Measurements from ENCODE around the gene KYNU.

KYNU gene

GRCh38 chr2:142938240-142938639, 60.8 kb downstream of the KYNU start:
- no peak for TF ChIP-seq CTCF (conservative IDR thresholded peaks at IDR 0.05; ENCODE audit: low read depth, low read length)
- Histone ChIP-seq H3K4me3 (IDR thresholded peaks at IDR 0.05; ENCODE audit: insufficient read depth, low read depth, low read length) (no peak overlapping the region), H4K20me1 (ENCODE audit: insufficient read depth) (no peaks in the 10 kb centered on the region), H3K27me3 (ENCODE audit: insufficient read depth, low read depth) (no peaks in the 10 kb centered on the region), H3K9ac (no peak overlapping the region), H3K79me2 (ENCODE audit: insufficient read depth, low read depth) (no peaks in the 10 kb centered on the region), H3K27ac (no peak overlapping the region), H2AFZ (ENCODE audit: low read depth) (no peak overlapping the region), H3K4me2 (no peak overlapping the region), H3K4me1 (ENCODE audit: low read depth, poor library complexity, severe bottlenecking) (no peaks in the 10 kb centered on the region), H3K36me3 (ENCODE audit: insufficient read depth) (no peaks in the 10 kb centered on the region)

- no peaks in the 10 kb centered on the region for H3K4me1 ChIP-seq (ENCODE audit: low read depth, poor library complexity, severe bottlenecking)
- H3K27ac ChIP-seq = no peak overlapping the region
- no peaks in the 10 kb centered on the region for H3K79me2 ChIP-seq (ENCODE audit: insufficient read depth, low read depth)
- H3K9ac ChIP-seq = no peak overlapping the region
- no peak overlapping the region for H3K4me3 ChIP-seq (IDR thresholded peaks at IDR 0.05; ENCODE audit: insufficient read depth, low read depth, low read length)
- H4K20me1 ChIP-seq (ENCODE audit: insufficient read depth) = no peaks in the 10 kb centered on the region
- TF ChIP-seq CTCF (conservative IDR thresholded peaks at IDR 0.05; ENCODE audit: low read depth, low read length) = no peak
- no peaks in the 10 kb centered on the region for H3K27me3 ChIP-seq (ENCODE audit: insufficient read depth, low read depth)
- no peak overlapping the region for H2AFZ ChIP-seq (ENCODE audit: low read depth)
- no peaks in the 10 kb centered on the region for H3K36me3 ChIP-seq (ENCODE audit: insufficient read depth)
- no peak overlapping the region for H3K4me2 ChIP-seq
Observed at GRCh38 chr2:142940606-142941223, 63.3 kb downstream of the KYNU start.

- Histone ChIP-seq H3K4me2 (no peak overlapping the region), H3K36me3 (ENCODE audit: insufficient read depth) (no peaks in the 10 kb centered on the region), H3K27ac (no peak overlapping the region), H3K9ac (no peak overlapping the region), H4K20me1 (ENCODE audit: insufficient read depth) (no peaks in the 10 kb centered on the region), H3K4me1 (ENCODE audit: low read depth, poor library complexity, severe bottlenecking) (no peaks in the 10 kb centered on the region), H2AFZ (ENCODE audit: low read depth) (no peak overlapping the region), H3K4me3 (IDR thresholded peaks at IDR 0.05; ENCODE audit: insufficient read depth, low read depth, low read length) (no peak overlapping the region), H3K27me3 (ENCODE audit: insufficient read depth, low read depth) (no peaks in the 10 kb centered on the region), H3K79me2 (ENCODE audit: insufficient read depth, low read depth) (no peaks in the 10 kb centered on the region)
- TF ChIP-seq CTCF (conservative IDR thresholded peaks at IDR 0.05; ENCODE audit: low read depth, low read length) = no peak
Observed at GRCh38 chr2:142942690-142943089, 65.2 kb downstream of the KYNU start.

GRCh38 chr2:142944264-142944663, 66.8 kb downstream of the KYNU start:
- no peak overlapping the region for H3K4me2 ChIP-seq
- H3K4me1 ChIP-seq (ENCODE audit: low read depth, poor library complexity, severe bottlenecking) = no peaks in the 10 kb centered on the region
- no peak overlapping the region for H3K4me3 ChIP-seq (IDR thresholded peaks at IDR 0.05; ENCODE audit: insufficient read depth, low read depth, low read length)
- H3K79me2 ChIP-seq (ENCODE audit: insufficient read depth, low read depth) = no peaks in the 10 kb centered on the region
- no peaks in the 10 kb centered on the region for H4K20me1 ChIP-seq (ENCODE audit: insufficient read depth)
- H3K36me3 ChIP-seq (ENCODE audit: insufficient read depth) = no peaks in the 10 kb centered on the region
- H3K27me3 ChIP-seq (ENCODE audit: insufficient read depth, low read depth) = no peaks in the 10 kb centered on the region
- H2AFZ ChIP-seq (ENCODE audit: low read depth) = no peak overlapping the region
- no peak overlapping the region for H3K27ac ChIP-seq
- H3K9ac ChIP-seq = no peak overlapping the region
- TF ChIP-seq CTCF (conservative IDR thresholded peaks at IDR 0.05; ENCODE audit: low read depth, low read length) = no peak

Measured in KMS-11 (cell line).